Glutamatergic neuron (in vitro differentiated cells): ENCODE results near the gene USP28. TPM values are rescaled to one million over a fixed set of nuclear protein-coding genes. Genes with fewer than 3 reads are reported as not detected.

ENCODE experiments used
- DNase-seq: peaks from one replicate; pipeline ENCODE4 v3.0.0; 2022
- H3K27ac Mint-ChIP-seq: one replicate; pipeline ENCODE4 v1.8.0; 2020; ENCODE audit warnings: mild to moderate bottlenecking, mixed read lengths, inconsistent platforms; ENCODE audit not compliant: unreplicated experiment
- H3K27me3 Mint-ChIP-seq: one replicate; pipeline ENCODE4 v1.8.0; 2020; ENCODE audit warnings: mild to moderate bottlenecking, moderate library complexity, mixed read lengths, inconsistent platforms; ENCODE audit not compliant: unreplicated experiment
- H3K36me3 Mint-ChIP-seq: one replicate; pipeline ENCODE4 v1.8.0; 2020; ENCODE audit warnings: mild to moderate bottlenecking, mixed read lengths, inconsistent platforms; ENCODE audit not compliant: unreplicated experiment
- H3K4me1 Mint-ChIP-seq: one replicate; pipeline ENCODE4 v1.8.0; 2020; ENCODE audit warnings: mild to moderate bottlenecking, low read depth, mixed read lengths, inconsistent platforms; ENCODE audit not compliant: unreplicated experiment
- H3K4me3 Mint-ChIP-seq: one replicate; pipeline ENCODE4 v1.8.0; 2020; ENCODE audit warnings: mild to moderate bottlenecking, mixed read lengths, inconsistent platforms; ENCODE audit not compliant: unreplicated experiment
- H3K9me3 Mint-ChIP-seq: one replicate; pipeline ENCODE4 v1.8.0; 2020; ENCODE audit warnings: mild to moderate bottlenecking, moderate library complexity, mixed read lengths, inconsistent platforms; ENCODE audit not compliant: unreplicated experiment
- total RNA-seq: library from RNA; stranded (reverse); fragmentation: NEBNext Ultra II Directional; extraction: Animal tissue kit (Norgen Biotek cat#: 25700); gene quantifications from one replicate; pipeline ENCODE4 v1.2.1, GENCODE V29; 2021; ENCODE audit not compliant: unreplicated experiment
- TF ChIP-seq, protein P1 (sequence below): fragments of 200-600 bp; sonication (generic); IDR thresholded peaks from one replicate; pipeline ENCODE4 v1.5.0; 2021; ENCODE audit not compliant: partially characterized antibody, unreplicated experiment

Gene USP28
- total RNA-seq, 1 donor from 2014 or later, result 20.0 TPM

DNA sequence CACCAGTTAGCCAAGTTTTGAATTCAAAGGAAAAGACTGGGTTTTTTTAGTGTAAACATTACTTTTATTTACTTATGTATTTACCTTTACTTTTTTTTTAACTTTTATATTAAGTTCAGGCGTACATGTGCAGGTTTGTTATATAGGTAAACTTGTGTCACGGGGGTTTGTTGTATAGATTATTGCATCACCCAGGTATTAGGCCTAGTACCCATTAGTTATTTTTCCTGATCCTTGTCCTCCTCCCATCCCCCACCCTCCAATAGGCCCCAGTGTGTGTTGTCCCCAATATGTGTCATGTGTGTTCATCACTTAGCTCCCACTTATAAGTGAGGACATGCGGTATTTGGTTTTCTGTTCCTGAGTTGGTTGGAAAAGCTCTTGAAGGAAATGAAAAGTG lies 122.4 kb downstream of the USP28 start:
- DNase-seq, result no peak
- Mint-ChIP-seq H3K27ac (no peak overlapping the region), H3K4me1 (no peaks in the 10 kb centered on the region), H3K4me3 (no peak overlapping the region), H3K27me3 (no peaks in the 10 kb centered on the region), H3K9me3 (no peaks in the 10 kb centered on the region), H3K36me3 (peaks cover 8% of the 10 kb centered on the region)
- TF ChIP-seq, protein P1, sequence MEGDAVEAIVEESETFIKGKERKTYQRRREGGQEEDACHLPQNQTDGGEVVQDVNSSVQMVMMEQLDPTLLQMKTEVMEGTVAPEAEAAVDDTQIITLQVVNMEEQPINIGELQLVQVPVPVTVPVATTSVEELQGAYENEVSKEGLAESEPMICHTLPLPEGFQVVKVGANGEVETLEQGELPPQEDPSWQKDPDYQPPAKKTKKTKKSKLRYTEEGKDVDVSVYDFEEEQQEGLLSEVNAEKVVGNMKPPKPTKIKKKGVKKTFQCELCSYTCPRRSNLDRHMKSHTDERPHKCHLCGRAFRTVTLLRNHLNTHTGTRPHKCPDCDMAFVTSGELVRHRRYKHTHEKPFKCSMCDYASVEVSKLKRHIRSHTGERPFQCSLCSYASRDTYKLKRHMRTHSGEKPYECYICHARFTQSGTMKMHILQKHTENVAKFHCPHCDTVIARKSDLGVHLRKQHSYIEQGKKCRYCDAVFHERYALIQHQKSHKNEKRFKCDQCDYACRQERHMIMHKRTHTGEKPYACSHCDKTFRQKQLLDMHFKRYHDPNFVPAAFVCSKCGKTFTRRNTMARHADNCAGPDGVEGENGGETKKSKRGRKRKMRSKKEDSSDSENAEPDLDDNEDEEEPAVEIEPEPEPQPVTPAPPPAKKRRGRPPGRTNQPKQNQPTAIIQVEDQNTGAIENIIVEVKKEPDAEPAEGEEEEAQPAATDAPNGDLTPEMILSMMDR, result no peak

Other genes with a start within 250 kb of the USP28 start
- 1.3 TPM for gene TMPRSS5, start 169.3 kb downstream of the USP28 start, total RNA-seq
- 10.5 TPM for gene ZW10, start 101.9 kb downstream of the USP28 start, total RNA-seq
- gene CLDN25, start 95.8 kb downstream of the USP28 start, total RNA-seq, result not detected
- gene HTR3B, start 29.2 kb upstream of the USP28 start, total RNA-seq, result not detected
- 14.5 TPM for gene HTR3A, start 99.5 kb upstream of the USP28 start, total RNA-seq
- 9.0 TPM for gene ZBTB16, start 184.1 kb upstream of the USP28 start, total RNA-seq